H9 (cell line): ENCODE results near the gene RSPRY1. TPM values are rescaled to one million over a fixed set of nuclear protein-coding genes. Genes with fewer than 3 reads are reported as not detected.
A peak's percentile ranks its signal among the peaks of the same experiment; 100 is the strongest.

Experiments used
- DNase-seq: peaks from one replicate; pipeline ENCODE4 v3.0.0-alpha.2; 2017
- H2AFZ ChIP-seq: one replicate; pipeline ENCODE4 v1.6.1; 2013; ENCODE audit warnings: mild to moderate bottlenecking, low read length, control low read depth, moderate library complexity
- H2AK5ac ChIP-seq: 2 replicates; pipeline ENCODE4 v1.6.1; 2013; ENCODE audit warnings: low read length, control low read depth, mixed read lengths; ENCODE audit not compliant: insufficient read length
- H2BK120ac ChIP-seq: one replicate; pipeline ENCODE4 v1.6.1; 2013; ENCODE audit warnings: low read depth, mild to moderate bottlenecking, low read length, control low read depth, inconsistent platforms; ENCODE audit not compliant: poor library complexity, severe bottlenecking
- H2BK12ac ChIP-seq: 2 replicates; pipeline ENCODE4 v1.6.1; 2013; ENCODE audit warnings: low read length, control low read depth, mixed read lengths, low read depth; ENCODE audit not compliant: insufficient read length
- H2BK15ac ChIP-seq: 2 replicates; pipeline ENCODE4 v1.6.1; 2013; ENCODE audit warnings: low read depth, low read length, control low read depth
- H2BK20ac ChIP-seq: one replicate; pipeline ENCODE4 v1.6.1; 2013; ENCODE audit warnings: low read depth, mild to moderate bottlenecking, low read length, control low read depth, inconsistent platforms; ENCODE audit not compliant: poor library complexity, severe bottlenecking
- H2BK5ac ChIP-seq: 2 replicates; pipeline ENCODE4 v1.6.1; 2013; ENCODE audit warnings: low read length, control low read depth, mixed read lengths; ENCODE audit not compliant: insufficient read length
- H3K14ac ChIP-seq: 2 replicates; pipeline ENCODE4 v1.6.1; 2013; ENCODE audit warnings: low read length, control low read depth; ENCODE audit not compliant: insufficient read depth
- H3K18ac ChIP-seq: 2 replicates; pipeline ENCODE4 v1.6.1; 2013; ENCODE audit warnings: low read depth, mild to moderate bottlenecking, mixed read lengths, low read length, control low read depth; ENCODE audit not compliant: insufficient read length
- H3K23ac ChIP-seq: 2 replicates; pipeline ENCODE4 v1.6.1; 2013; ENCODE audit warnings: low read length, control low read depth, mixed read lengths, low read depth; ENCODE audit not compliant: insufficient read length
- H3K23me2 ChIP-seq: 2 replicates; pipeline ENCODE4 v1.6.1; 2013; ENCODE audit warnings: low read depth, mild to moderate bottlenecking, mixed read lengths, low read length, control low read depth; ENCODE audit not compliant: insufficient read length, poor library complexity, severe bottlenecking
- H3K27ac ChIP-seq: 2 replicates; pipeline ENCODE4 v1.5.1; 2013; ENCODE audit warnings: low read length, control low read depth, mixed read lengths, low read depth; ENCODE audit not compliant: insufficient read length
- H3K27me3 ChIP-seq: 2 replicates; pipeline ENCODE4 v1.6.1; 2013; ENCODE audit warnings: low read length, control low read depth, inconsistent platforms; ENCODE audit not compliant: insufficient read depth
- H3K4ac ChIP-seq: 2 replicates; pipeline ENCODE4 v1.6.1; 2013; ENCODE audit warnings: low read depth, mild to moderate bottlenecking, control low read depth, inconsistent platforms, low read length, moderate library complexity
- H3K4me1 ChIP-seq: 2 replicates; pipeline ENCODE4 v1.6.1; 2013; ENCODE audit warnings: low read length, control low read depth, inconsistent platforms; ENCODE audit not compliant: insufficient read depth
- H3K4me2 ChIP-seq: 2 replicates; pipeline ENCODE4 v1.6.1; 2013; ENCODE audit warnings: low read length, control low read depth, mixed read lengths; ENCODE audit not compliant: insufficient read length, insufficient read depth
- H3K56ac ChIP-seq: 2 replicates; pipeline ENCODE4 v1.6.1; 2013; ENCODE audit warnings: low read depth, mild to moderate bottlenecking, mixed read lengths, low read length, control low read depth; ENCODE audit not compliant: insufficient read length
- H3K79me1 ChIP-seq: 2 replicates; pipeline ENCODE4 v1.6.1; 2013; ENCODE audit warnings: low read depth, mild to moderate bottlenecking, moderate library complexity, low read length, control low read depth, inconsistent platforms; ENCODE audit not compliant: insufficient read depth, poor library complexity, severe bottlenecking
- H3K79me2 ChIP-seq: 2 replicates; pipeline ENCODE4 v1.6.1; 2013; ENCODE audit warnings: low read length, control low read depth, inconsistent platforms; ENCODE audit not compliant: insufficient read depth
- H3K9ac ChIP-seq: 2 replicates; pipeline ENCODE4 v1.6.1; 2013; ENCODE audit warnings: low read length, control low read depth, mixed read lengths; ENCODE audit not compliant: insufficient read length; ENCODE audit errors: extremely low read depth
- H3K9me3 ChIP-seq: one replicate; pipeline ENCODE4 v1.6.1; 2013; ENCODE audit warnings: low read depth, low read length, inconsistent platforms; ENCODE audit not compliant: control insufficient read depth
- H3T11ph ChIP-seq: one replicate; pipeline ENCODE4 v1.6.1; 2013; ENCODE audit warnings: mild to moderate bottlenecking, low read length, control low read depth, inconsistent platforms
- H4K20me1 ChIP-seq: one replicate; pipeline ENCODE4 v1.6.1; 2013; ENCODE audit not compliant: control insufficient read depth, insufficient read length, insufficient read depth
- H4K5ac ChIP-seq: 2 replicates; pipeline ENCODE4 v1.6.1; 2013; ENCODE audit warnings: low read depth, mild to moderate bottlenecking, mixed read lengths, low read length, control low read depth; ENCODE audit not compliant: insufficient read length
- H4K8ac ChIP-seq: replicated peaks from 2 replicates; pipeline ENCODE4 v1.6.1; 2013; ENCODE audit warnings: low read length, control low read depth, mixed read lengths, low read depth; ENCODE audit not compliant: insufficient read length
- H4K91ac ChIP-seq: 2 replicates; pipeline ENCODE4 v1.6.1; 2013; ENCODE audit warnings: low read depth, mild to moderate bottlenecking, moderate library complexity, mixed read lengths, low read length, control low read depth; ENCODE audit not compliant: insufficient read length
- H3K27ac Mint-ChIP-seq, 3 experiments: 2 replicates in 2 of 3; 3 replicates in 1 of 3; pipeline ENCODE4 v1.8.0; 2020 to 2021; ENCODE audit warnings: mixed read lengths in 3 of 3, mild to moderate bottlenecking in 1 of 3, moderate library complexity in 1 of 3
- H3K27me3 Mint-ChIP-seq: 2 replicates; pipeline ENCODE4 v1.8.0; 2021; ENCODE audit warnings: low read depth, mild to moderate bottlenecking, moderate library complexity, mixed read lengths
- H3K36me3 Mint-ChIP-seq, 3 experiments: 2 replicates in 2 of 3; 3 replicates in 1 of 3; pipeline ENCODE4 v1.8.0; 2020 to 2021; ENCODE audit warnings: low read depth in 3 of 3, mixed read lengths in 3 of 3; ENCODE audit not compliant: insufficient read depth in 1 of 3
- H3K4me1 Mint-ChIP-seq, 2 experiments: 2 replicates each; pipeline ENCODE4 v1.8.0; 2020; ENCODE audit warnings: mixed read lengths in 2 of 2
- H3K4me3 Mint-ChIP-seq, 2 experiments: 2 replicates in 1 of 2; 3 replicates in 1 of 2; pipeline ENCODE4 v1.8.0; 2020 to 2021; ENCODE audit warnings: mild to moderate bottlenecking in 2 of 2, mixed read lengths in 2 of 2, moderate library complexity in 1 of 2
- H3K9me3 Mint-ChIP-seq, 2 experiments: 2 replicates in 1 of 2; 3 replicates in 1 of 2; pipeline ENCODE4 v1.8.0; 2020; ENCODE audit warnings: mild to moderate bottlenecking in 2 of 2, mixed read lengths in 2 of 2, moderate library complexity in 1 of 2
- CTCF ChIP-seq: fragments of 200-600 bp; sonication (generic); conservative IDR thresholded peaks from 3 replicates; pipeline ENCODE4 v1.8.0; 2021; ENCODE audit warnings: antibody characterized with exemption, mild to moderate bottlenecking
- WGBS: extraction: QIAGEN DNeasy Blood & Tissue Kit; methylation state at CpG from one replicate; pipeline ENCODE4 v1.1.7; 2013; ENCODE audit warnings: missing lambda C conversion rate, low lambda C conversion rate, mixed read lengths; ENCODE audit not compliant: insufficient read length; ENCODE audit errors: extremely low coverage; 5-methylcytosine and 5-hydroxymethylcytosine counted together
- total RNA-seq: library from RNA; stranded (reverse); gene quantifications from 2 replicates; pipeline ENCODE4 v1.2.1, GENCODE V29; 2021

RSPRY1 gene
- total RNA-seq, 1 experiment from 2014 or later = 36.1 TPM

- no peak overlapping the region for H3T11ph ChIP-seq
- Mint-ChIP-seq H3K4me1 (peaks cover 9 to 17% of the 10 kb centered on the region in 2 experiments), H3K9me3 (0 out of 5 replicates have a peak, but pooled peaks cover 0 to 2% of the 10 kb centered on the region in 2 experiments), H3K36me3 (no peaks in the 10 kb centered on the region), H3K4me3 (peak overlapping the region; percentile 73 to 90), H3K27me3 (peaks cover 58% of the 10 kb centered on the region), H3K27ac (no peak overlapping the region)
- H2BK20ac ChIP-seq = no peak overlapping the region
- H4K8ac ChIP-seq = no peak overlapping the region
- peaks cover 15% of the 10 kb centered on the region; the same call in 1 of the 2 replicates for H3K27me3 ChIP-seq
- H2AFZ ChIP-seq = no peak overlapping the region
- H3K4ac ChIP-seq = no peak overlapping the region
- TF ChIP-seq CTCF = no peak
- no peak overlapping the region for H3K27ac ChIP-seq
- no peak overlapping the region for H2BK15ac ChIP-seq
- H3K23ac ChIP-seq = no peak overlapping the region
- H3K18ac ChIP-seq = no peak overlapping the region
- H4K20me1 ChIP-seq = no peaks in the 10 kb centered on the region
- H4K91ac ChIP-seq = no peak overlapping the region
- H2BK12ac ChIP-seq = no peak overlapping the region
- no peaks in the 10 kb centered on the region for H3K79me2 ChIP-seq
- no peak overlapping the region for H4K5ac ChIP-seq
- no peak overlapping the region for H2BK120ac ChIP-seq
- DNase-seq = no peak
- H3K9me3 ChIP-seq = no peaks in the 10 kb centered on the region
- no CpG with 5 or more reads among the region's 24 CpGs for WGBS
- H2AK5ac ChIP-seq = no peak overlapping the region
- H2BK5ac ChIP-seq = no peak overlapping the region
- H3K79me1 ChIP-seq = no peaks in the 10 kb centered on the region
- H3K9ac ChIP-seq = no peak overlapping the region
- no peaks in the 10 kb centered on the region for H3K4me1 ChIP-seq
- no peak overlapping the region for H3K56ac ChIP-seq
- peaks cover 5% of the 10 kb centered on the region for H3K23me2 ChIP-seq
- H3K14ac ChIP-seq = no peak overlapping the region; the same call in 1 of the 2 replicates
- peak overlapping the region; percentile 61 for H3K4me2 ChIP-seq
Observed at GRCh38 chr16:57283214-57283958, 97.3 kb downstream of the RSPRY1 start.
